Dermis microvascular lymphatic vessel endothelial cell (primary cell): Measurements from ENCODE around the gene MMADHC. TPM values are rescaled to one million over a fixed set of nuclear protein-coding genes. Genes with fewer than 3 reads are reported as not detected.

Experiments
- DNase-seq, 2 donors: peaks; one replicate each; pipeline versions ENCODE4 v3.0.0 to v3.0.0-alpha.2; 2010; ENCODE audit warnings: low read depth in 2 of 2
- total RNA-seq: library from RNA; depleted of rRNA; stranded (reverse); fragments of >200 nt; gene quantifications from 2 replicates; pipeline ENCODE4 v1.2.1, GENCODE V29; 2014

Gene MMADHC
- 131 and 152 TPM in 2 replicates for total RNA-seq

GRCh38 chr2:149587220-149587949, at the start of gene MMADHC:
Gene MMADHC (minus strand): TSS chr2:149587775. CDS start chr2:149587097, 678 bp downstream.
- DNase-seq = peak; percentile 93 to 95

- DNase-seq = no peak
These were observed 46.5 kb upstream of the MMADHC start for GRCh38 chr2:149634103-149634502.

DNA sequence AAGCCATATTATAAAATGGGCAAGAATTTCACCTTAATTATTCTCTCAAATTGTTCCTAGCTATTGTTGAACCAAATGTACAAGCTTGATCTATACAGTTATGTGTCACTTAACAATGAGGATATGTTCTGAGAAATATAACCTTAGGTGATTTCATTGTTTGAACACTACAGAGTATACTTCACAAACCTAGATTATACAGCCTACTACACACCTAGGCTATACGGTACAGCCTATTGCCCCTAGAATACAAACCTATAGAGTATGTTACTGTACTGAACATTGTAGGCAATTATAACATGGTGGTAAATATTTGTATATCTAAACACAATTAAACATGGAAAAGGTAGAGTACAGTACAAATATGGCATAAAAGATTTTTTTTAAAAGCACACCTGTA, 42.9 kb upstream of the MMADHC start:
- no peak for DNase-seq

GRCh38 chr2:149629026-149629425, 41.5 kb upstream of the MMADHC start:
- no peak for DNase-seq

DNA sequence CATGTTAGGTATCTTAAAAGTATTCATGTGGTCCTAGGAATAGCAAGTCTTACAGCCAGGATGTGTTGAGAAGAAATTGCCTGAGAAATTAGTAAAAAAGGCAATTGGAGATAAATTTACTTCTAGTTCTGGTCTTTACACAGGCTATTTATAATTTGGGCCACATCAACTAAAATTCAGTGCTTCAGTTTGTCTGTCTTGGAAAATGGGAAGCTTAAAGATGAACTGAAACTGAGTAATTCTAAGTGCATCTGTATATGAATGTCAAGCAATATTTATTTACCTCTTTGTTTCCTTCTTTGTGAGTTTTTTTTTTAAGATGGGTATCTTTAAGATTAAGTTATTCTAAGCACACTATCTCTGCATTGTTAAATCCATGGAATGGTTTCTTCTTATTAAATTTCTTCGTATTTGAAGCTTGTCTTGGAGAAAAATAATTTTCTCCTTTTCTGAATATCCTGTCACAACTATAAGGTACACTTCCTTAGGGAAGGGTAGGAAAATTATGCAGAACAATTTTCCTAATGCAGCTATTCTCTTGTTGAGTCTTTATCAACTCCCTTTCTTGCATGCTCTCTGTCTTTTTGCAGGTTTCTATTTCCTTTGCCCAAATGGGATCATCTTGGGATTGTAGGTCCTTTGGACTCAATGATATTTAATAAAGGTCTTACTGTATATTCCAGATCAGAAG, 39.7 kb upstream of the MMADHC start:
- DNase-seq = no peak

- no peak for DNase-seq
These were observed 38.1 kb upstream of the MMADHC start for GRCh38 chr2:149625671-149626070.

- DNase-seq = no peak
These were observed 37.7 kb upstream of the MMADHC start for GRCh38 chr2:149625271-149625670.

- no peak for DNase-seq
These were observed 34.8 kb upstream of the MMADHC start for GRCh38 chr2:149622343-149622742.

GRCh38 chr2:149617476-149617875, 29.9 kb upstream of the MMADHC start:
- no peak for DNase-seq

DNA sequence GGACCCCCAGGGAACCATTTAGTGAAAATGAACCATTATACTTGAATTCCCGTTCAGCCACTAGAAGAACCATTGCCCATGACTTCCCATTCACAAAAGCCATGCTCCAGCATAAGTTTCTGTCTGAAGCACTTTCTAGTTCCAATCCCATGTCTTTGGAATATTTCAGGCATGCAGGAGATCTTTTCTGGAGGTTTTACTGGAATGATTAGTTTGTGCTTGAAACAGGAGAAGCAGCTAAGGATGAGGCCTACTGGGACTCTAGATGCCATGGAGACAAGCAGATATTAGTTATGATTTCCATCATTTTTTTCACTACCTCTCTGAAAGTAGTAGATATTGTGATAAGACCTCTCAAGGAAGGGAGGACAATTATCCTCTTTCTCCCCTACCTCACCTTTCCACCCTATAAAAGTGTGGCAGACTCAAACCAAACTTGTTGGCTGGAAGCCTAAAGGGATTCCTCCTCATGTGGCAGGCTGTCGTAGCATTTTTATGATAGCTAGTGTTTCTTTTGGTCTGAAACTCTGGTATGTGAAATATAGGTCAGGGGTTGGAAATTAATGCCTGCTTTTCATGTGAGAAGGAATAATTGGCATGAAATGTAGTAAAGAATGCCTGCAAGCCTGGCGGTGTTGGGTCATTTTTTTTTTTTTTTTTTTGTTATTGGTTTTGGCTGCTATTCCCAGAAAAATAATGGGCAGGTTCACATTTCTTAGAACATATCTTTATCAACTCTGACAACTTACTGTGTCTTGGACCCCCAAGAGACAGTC, 29.3 kb upstream of the MMADHC start:
- peak in 1 of 2 donors; percentile 6 for DNase-seq

GRCh38 chr2:149613704-149614103, 26.1 kb upstream of the MMADHC start:
- no peak for DNase-seq

DNA sequence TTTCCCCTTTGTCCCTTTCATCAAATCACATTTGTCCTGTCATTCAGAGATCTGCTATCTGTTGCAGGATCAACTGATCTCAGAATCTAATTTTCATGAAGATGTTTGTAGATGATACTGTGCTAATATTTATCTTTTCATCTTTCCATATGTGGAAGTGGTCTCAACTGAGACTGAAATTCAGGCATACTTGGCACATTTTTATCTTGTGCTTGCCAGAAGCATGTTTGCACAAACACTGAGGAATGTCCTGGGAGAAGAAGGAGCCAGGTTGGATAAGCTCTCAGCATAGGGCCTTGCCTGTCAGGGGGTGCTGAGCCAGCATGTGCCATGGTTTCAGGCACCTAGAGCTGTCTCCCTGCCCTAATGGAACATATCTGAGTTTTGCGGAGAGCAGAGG, 24.5 kb upstream of the MMADHC start:
- DNase-seq = no peak

DNA sequence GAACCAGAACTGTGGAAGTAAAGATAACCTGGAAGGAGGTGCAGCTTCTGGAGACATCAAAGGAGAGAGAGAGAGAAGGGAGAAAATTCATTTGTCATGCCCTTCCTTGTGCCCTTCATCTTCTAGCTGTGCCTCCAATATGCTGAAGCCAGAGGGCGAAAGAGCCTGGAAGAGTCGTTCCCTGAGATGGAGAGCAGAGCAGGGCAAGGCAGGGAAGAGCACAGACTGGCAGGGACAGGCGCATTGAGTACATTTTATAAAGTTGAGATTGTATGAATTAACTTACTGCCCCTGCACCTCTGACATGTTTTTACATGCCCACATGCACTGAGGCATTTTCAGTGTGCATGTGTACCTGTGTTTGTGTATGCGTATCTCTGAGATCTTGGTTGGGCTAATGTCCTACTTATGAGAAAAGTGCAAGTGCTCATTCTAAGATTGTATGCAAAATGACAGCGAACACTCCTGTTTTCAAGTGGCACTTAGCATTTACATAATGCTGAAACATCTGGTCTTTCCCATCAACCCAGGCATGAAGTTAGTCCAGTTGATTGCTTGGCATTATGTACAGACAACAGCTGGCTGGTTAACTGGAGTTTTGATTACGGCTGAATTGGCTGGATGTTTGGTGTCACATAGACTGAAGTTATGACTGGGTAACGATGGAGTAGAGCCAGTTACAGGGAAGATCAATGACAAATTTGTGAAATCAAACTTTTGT, 23.7 kb upstream of the MMADHC start:
- DNase-seq = no peak

GRCh38 chr2:149606251-149606811, 18.8 kb upstream of the MMADHC start:
- DNase-seq = no peak

- no peak for DNase-seq
These were observed 15.7 kb upstream of the MMADHC start for GRCh38 chr2:149603248-149603647.

DNA sequence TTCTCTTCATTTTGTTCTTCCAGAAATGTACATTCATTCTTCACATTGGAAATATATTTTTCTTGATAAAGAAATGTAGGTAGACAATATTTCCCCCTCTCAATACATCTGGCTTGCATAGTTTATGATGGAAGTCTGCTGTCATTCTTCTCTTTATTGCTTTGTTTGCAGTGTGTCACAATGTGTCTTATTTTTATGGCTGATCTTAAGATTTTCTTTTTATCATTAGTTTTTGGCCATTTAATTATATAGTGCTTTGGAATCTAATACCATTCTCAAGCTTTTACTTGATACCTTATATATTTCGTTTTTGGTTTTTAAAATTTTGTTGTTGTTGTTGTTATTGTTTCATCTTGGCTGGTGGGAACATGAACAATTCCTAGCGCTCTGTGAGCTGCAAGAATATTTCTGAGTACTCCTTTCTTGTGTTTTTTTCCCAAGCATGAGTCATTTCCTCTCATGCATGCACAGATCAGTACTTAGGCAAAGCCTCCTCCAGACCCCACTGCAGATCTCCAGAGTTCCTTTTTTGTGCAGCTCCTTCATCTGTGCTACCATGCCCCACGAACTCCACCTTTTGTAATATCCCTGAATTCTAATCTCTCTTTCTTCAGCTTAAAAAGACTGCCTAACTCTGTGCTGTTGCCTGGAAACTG, 13.7 kb upstream of the MMADHC start:
- peak in 1 of 2 donors; percentile 47 for DNase-seq

DNA sequence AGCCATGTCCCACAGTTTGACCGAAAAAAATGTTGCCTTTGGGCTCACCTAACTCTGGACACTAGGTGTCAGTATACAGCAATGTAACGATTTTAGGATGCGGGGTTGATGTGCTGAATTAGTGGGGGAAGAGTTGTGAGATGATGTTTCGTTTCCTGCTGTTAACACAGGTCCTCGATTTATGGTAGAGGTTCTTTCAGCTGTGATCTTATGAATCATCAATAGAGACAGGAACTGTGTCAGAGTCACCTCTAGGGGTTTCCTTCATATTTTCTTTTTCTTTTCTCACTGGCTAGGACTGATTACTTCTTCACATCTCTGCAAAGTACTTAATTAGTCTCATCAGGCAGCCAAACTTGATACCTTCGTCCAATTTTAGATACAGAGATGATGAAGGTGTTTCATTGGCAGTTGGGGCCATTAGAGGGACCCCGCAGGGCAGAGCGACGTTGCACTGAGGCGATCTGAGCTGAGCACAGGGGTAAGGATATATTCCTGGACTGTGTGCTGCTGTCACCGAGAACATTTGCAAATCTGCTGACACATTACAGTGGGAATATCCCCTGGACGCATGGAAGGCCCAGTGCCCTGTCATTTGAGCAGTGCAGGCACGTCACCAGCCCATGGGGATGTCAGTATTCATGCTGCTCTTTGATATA, 10.2 kb upstream of the MMADHC start:
- DNase-seq = peak; percentile 50 to 90

DNA sequence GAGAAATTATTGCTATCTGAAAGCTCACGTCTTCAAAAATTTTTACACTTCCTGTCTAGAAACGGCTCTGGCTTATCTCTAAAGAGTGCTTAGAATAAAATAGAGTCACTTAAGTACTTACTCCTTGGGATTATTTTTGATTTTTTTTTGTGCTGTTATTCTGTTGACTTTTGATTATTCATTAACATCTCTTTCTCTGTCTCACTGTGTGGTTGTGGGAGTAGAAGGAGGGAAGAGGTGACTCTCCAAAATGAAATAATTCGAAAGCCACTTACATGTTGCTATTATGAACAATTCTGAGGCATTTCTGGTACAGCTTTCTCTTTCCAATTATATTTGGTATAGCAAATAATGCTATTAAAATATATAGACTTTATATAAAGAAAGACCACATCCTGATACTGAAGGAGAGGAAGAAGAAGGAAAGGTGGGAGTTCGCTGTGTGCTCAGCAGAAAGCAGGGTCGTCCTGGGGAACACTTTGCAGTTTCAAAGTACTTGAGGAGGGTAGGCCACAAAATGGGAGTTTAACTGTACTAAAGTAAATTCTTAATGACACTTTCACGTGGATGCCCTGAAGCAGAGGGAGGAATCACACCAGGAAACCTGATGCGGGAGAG, 9.6 kb upstream of the MMADHC start:
- DNase-seq = no peak

DNA sequence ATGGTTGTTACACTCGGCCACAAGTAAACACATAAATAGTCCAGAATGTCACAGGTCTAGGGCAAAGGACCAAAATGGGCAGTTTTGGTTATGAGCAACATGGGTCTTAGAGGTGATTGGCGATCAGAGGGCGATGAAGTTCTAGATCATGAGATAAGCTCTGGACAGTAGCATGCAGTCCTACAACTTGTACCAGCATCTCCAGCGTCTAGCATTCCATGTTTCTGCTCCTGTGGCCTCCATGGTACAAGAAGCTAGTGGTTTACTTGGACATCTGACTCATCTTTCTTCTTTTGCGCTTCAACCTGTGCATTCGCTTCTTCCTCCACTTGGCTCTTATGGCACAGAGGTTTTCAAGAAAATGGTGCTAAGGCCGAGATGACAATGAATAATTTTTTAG, 8.9 kb upstream of the MMADHC start:
- DNase-seq = no peak
